HG03575 (cell line): ENCODE data around the gene EIF2D.
"Not testable (repeated sequence)": the region's sequence is repeated elsewhere in the genome, so short reads cannot be mapped to it uniquely, and the experiment has no call there.

ENCODE experiments used
- ATAC-seq: cut with Tn5 transposase; IDR thresholded peaks from one replicate; pipeline ENCODE4 v1.9.1; 2021; ENCODE audit not compliant: unreplicated experiment, insufficient number of reproducible peaks, low FRiP score; ENCODE audit errors: extremely low read depth

EIF2D gene

DNA sequence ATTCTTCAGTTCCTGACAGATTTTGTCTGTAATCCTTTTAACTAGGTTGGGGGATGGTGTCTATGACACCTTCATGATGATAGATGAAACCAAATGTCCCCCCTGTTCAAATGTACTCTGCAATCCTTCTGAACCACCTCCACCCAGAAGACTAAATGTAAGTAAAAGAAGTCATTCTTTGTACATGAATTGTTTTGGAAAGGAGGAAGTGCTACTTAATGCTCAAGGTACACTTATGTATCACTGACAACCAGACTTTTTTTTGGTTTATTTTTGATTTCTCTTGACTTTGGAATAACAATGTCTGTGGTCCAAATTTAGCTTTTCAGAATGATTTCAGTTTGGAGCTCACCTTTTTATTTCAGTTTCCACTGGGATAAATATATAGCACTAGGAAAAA, 25.3 kb upstream of the EIF2D start:
- ATAC-seq = no peak

DNA sequence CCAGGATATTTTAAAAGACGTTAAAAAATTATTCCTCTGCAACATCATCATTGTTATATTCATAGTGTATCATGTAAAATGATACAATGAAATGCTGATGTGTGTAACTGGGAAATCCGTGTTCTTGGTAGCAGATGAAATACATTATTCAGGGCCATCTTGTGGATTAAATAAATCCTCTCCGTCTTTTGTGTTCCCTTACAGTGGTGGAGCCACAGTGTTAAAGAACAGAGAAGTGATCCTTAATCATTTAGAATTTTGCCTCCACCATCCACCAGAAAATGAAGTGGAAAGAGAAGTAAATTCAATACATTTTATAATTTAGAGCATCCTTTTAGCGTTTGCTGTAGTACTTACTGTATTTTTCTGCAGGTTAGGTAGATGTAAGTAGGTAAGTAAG, 24.4 kb upstream of the EIF2D start:
- no peak for ATAC-seq

DNA sequence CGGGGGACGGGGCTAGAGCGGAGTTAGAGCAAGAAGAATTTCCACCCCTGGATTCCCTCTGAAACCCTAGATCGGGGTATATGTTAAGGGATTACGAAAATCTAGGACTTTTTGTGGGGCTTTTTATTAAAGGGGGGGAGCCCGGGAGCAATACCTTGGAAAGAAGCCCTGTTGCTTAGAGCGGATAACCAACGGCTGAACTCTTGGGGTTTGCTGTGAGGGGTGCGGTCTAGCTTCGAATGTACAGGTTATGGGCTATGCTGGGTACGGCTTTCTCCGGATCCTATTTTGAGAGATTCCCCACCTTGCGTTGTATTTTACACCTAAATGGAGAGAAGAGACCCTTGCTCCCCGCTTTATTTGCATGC, 23.7 kb upstream of the EIF2D start:
- ATAC-seq = no peak

DNA sequence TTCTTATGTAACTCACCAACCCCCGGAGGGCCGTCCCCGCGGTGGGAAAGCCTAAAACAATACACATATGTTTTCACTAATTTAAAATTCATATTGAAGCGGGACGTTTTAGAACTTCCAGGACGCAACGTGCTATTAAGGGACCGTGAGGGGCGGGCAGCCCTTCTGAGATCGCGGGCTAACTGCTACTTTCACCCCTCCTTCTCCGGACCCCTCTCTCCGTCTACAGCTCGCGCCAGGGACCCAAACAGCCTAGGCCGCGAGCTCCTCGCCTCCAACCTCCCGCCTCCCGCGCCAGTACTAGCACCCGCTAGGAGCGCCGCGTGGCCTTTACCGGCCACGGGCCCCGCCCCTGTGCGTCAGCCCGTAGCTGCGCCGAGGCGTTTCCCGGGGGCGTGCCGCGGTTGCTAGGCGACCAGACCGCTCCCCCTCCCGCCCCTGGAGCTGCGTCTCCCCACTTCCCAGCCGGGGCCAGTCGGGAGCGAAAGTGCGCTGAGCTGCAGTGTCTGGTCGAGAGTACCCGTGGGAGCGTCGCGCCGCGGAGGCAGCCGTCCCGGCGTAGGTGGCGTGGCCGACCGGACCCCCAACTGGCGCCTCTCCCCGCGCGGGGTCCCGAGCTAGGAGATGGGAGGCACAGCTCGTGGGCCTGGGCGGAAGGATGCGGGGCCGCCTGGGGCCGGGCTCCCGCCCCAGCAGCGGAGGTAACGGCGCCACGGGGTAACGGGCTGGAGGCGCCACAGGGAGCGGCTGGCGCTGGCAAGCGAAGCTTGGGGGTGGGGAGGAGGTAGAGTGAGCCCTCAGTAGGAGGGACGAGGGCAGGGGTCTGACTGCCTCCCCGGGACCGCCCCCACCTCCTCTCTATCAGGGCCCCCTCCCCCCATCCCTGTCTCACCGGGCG, 23.1 kb upstream of the EIF2D start, which contains the start of gene DYRK3:
TSS of gene DYRK3 (plus strand) at position 457 of the 898 bp plus-strand sequence. CDS start at position 625, 168 bp downstream.
- ATAC-seq = no peak

DNA sequence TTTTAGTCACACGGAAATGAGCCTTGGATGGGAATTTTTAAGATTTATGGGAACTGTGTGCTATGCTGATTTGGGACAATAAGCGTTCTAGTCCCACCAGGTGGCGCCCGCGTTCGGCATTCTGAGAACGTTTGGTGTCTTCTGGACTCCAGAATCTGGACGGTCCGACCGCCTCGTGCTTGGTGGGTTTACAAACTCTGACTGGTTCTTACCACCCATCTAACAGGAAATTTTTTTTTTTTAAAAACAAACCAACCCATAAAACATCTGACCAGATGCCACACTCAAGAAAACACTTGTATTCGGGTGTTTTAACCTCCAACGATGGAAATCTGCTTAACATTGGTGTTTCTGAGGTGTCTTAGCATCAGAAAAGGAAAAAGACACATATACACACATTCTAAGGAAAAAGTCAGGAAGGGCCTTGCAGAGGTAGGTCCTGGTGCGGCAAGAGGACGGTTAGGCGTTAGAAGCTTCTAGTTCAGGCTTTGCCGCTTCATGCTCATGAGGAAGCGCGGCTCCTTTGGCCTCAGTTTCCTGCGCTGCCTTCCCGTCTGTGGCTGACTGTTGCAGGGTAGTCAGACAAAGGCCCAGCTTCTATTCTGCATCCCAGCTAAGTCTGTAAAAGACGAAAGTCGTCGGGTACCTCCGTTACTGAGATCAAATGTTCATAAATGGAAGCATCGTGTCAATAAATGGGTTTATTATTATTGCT, 22.3 kb upstream of the EIF2D start:
- ATAC-seq = no peak

DNA sequence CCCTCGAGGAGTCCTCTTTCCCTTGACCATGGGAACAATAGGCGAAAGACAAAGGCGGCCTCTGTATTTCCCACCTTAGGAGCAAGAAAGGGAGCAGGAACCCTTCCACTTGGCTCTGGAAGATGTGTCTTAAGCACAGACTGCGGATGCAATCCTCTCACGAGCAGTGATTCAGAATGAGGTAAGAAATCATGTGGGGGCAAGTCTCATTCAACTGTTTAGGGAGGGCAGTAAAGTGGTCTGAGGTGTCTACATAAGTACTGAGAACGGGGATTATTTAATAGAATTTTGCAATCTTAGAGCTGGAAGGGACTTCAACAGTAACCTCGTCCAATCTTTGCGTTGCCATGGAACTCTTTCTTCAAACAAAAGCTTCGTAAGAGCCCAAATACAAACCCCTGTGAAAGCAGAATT, 21.4 kb upstream of the EIF2D start:
- no peak for ATAC-seq

DNA sequence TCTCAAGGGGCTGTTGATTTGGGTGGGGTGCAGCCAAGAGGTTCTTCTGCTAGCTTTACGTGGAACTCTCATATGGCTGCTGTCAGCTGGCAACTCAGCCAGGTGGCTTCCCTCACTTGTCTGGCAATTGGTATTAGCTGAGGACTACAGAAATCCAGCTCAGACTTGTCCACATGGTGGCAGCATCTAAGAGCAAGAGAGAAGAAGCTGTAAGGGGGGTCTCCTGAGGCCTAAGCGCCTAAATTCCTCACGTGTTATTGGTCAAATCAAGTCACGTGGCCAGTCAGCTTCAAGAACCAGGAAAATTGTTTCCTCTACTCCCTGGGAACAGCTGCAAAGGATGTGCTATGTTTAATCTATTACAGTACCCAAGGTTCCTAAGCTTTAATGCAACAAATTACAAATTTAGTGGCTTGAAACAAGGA, 18.8 kb upstream of the EIF2D start:
- ATAC-seq = no peak

DNA sequence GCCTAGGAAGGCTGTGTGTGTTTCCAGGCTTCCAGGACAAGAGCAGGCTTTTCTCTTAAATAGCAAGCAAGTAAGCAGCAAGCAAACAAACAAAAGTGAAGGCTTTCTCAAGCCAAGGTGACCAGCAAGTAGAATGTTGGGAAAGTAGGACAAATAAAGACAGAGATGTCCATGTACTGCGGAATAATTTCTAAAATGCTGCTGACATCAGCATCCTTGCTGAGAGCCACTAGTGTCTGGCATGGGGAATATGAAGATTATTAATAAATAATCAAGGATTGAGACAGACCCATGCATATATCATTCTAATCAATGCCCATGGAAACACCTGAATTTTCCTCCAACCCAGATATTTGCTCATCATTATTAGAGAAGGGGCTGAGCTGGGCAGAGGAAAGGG, 16.7 kb upstream of the EIF2D start:
- no peak for ATAC-seq

DNA sequence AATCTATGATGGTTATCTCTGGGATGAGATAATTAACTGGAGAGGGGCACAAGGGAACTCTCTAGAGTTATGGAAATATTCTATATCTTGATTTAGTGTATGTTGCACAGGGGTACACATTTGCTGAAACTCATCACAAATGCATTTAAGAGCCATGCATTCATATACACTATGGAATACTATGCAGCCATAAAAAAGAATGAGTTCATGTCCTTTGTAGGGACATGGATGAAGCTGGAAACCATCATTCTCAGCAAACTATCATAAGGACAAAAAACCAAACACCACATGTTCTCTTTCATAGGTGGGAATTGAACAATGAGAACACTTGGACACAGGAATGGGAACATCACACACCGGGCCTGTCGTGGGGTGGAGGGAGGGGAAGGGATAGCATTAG, 14.1 kb upstream of the EIF2D start:
- ATAC-seq = not testable (repeated sequence)

DNA sequence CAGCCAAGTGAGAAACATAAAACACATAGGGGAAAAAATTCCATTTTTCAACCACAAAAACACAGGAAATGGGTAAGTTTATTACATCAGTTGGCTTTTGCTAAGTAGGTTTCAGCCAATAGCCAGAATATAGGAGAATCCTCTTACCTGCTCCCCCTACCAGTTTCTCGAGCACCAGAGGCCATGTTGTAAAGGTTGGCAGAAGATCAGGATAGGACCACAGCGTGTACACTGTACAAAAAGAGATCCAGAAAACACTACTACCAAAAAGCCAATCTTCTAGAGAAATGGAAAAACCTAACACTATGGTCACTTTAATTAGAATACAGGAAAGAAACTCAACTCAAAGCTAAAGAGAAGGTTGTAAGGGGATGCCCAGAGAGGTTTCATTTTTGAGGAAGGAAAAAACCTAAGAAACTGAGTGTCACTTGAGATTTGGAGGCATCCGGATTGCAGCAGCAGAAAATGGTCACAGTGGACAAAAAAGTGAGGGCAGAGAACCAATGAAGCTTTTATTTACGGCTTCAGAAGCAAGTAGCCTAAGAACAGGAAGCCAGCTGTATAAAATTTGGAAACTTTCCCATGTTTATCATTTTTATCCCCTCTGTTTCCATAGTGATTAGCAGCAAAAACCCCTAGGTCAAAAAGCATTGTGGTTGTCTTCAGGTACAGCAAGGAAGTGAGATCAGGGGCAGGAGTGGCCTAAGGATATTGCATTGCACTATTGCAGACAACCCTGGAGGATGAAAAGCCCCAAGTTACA, 2.9 kb downstream of the EIF2D start:
- ATAC-seq = no peak

DNA sequence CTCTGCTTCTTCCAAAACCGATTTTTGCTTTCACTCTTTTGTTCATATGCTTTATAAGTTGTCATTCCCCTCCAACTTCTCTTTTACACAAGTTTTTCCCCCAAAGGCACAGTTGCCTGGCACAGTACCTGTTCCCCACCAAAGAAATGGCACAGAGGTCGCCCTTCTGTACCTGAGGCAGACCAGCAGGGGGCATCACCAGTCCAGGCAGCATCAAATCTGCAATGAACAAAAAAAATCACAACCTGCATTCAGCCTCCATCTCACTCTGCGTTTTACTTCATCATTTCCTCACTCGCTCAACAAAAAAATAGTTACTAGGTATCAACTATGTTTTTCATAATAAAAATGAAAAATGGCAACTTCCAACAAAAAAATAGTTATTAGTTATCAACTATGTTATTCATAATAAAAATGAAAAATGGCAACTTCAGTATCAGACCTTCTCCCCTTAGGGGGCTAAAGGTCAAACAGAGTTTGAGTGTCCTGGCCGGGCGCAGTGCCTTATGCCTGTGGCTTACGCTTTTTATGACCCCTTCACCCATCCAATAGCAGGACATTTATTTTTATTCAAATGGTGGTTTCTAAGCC, 4.1 kb downstream of the EIF2D start:
- no peak for ATAC-seq

DNA sequence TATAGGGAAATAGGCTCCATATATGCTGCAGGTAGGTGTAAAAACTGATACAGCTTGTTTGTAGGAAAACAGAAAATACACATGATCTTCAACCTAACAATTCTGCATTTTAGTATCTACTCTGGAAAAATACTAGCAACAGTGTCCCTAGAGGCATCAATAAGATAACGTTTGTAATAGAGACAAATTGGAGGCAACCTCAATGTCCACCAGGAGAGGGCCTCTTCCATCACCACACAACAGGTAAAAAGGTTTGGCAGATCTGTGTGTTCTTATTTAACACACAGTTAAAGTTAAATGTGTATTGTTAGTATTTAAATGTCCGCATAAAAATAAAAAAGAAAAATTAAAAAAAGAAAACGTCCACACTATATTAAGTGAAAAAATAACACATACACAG, 5.4 kb downstream of the EIF2D start:
- ATAC-seq = no peak

DNA sequence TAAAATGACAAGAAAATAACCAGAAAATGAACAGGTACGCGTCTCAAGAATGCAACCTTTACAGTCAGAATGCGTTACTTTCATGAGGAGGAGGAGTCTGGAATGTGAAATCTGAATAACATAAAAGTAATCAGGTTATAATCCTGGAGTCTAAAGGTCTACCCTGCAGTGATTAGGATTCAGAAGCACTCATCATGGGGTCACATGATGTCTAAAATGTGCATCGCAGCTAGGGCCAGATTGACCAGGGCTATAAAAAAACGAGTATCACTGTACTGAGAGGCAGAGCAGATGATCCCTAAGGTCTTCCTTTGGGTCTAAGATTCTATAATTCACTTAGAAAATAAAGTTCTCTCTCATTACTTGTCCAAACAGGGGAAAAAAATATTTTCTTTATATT, 7.4 kb downstream of the EIF2D start:
- ATAC-seq = no peak

DNA sequence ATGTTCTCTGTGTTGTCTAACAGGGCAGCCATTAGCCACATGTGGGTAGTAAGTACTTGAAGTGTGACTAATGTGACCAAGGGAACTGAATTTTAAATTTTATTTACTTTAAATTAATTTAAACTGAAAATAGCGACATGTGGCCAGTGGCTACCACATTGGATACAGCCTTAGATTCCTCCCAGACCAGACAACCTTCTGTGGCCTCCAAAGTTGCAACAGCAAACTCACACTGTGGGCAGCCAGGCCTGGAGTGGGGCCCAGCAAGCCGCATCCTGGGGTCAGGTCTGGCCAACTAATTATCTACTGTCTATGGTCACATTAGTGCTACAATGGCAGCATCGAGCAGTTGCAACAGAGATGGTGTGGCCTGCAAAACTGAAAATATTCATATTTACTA, 11.7 kb downstream of the EIF2D start:
- ATAC-seq = no peak

DNA sequence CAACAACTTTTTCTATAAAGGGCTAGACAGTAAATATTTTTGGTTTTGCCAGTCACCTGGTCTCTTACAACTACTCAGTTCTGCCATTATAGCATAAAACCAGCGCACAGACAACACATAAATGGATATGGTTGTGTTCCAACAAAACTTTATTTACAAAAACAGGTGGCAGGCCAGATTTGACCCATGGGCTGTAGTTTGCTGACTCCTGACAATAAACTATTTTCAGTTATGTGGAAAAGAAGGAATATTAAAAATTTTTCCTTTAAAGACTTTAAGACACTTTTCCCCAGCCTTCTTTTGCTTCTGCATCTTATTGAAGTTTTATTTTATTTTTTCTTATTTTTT, 16.0 kb downstream of the EIF2D start:
- no peak for ATAC-seq

DNA sequence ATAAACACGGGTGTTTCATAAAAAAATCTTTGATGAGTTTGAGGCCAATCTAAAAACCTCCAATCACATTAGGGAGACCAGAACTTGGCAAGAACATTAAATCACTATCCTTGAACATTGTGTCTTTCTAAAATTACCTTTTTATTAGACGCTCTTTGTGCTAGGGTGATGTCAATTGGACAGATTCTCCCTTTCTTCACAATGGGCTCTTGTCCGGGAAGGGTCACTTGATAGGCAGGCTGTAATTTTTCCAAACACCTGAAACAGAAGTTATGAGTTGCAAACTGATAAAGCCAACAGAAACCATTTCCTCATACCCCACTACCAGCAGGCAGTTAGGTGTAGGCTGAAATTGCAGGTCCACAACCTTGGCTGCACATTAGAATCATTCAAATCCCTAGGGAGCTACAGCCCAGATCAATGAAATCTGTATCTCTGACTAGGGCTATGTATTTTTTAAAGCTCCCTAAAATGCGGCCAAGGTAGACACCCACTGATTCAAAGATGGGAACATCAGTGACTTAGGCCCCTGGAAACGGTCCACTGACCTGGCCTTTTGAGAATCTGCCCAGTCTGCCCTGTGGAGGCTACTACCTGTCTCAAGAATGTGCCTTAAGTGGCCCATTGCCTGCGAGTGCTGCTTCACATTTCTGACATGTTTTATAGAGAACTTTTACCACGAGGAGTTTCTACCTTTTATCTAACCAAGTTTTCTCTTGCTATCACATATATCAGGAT, 16.5 kb downstream of the EIF2D start:
- no peak for ATAC-seq

DNA sequence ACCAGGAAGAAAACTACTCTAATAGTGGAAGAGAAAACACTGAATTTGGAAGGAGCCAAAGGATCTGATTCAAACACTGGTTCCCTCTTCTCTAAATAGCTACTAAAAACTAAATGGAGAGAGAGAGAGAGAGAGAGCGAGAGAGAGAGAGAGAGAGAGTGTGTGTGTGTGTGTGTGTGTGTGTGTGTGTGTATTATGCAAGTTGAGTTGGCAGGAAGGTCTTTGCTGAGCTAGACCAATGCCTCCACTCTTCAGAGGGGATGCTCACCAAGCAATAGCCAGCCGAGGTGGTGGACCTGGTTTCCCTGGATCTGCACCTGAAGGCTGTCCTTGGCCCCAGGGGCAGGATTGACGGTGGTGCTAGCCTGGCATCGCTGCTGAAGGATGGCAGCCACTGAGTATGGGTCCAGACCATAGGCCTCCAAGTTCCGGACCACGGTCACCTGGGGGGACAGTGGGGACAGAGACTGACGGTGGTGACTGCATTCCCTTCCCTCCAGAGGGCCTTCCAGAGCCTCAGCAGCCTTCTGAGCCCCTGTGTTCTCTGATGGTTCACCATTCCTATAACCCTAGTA, 18.8 kb downstream of the EIF2D start:
- no peak for ATAC-seq

DNA sequence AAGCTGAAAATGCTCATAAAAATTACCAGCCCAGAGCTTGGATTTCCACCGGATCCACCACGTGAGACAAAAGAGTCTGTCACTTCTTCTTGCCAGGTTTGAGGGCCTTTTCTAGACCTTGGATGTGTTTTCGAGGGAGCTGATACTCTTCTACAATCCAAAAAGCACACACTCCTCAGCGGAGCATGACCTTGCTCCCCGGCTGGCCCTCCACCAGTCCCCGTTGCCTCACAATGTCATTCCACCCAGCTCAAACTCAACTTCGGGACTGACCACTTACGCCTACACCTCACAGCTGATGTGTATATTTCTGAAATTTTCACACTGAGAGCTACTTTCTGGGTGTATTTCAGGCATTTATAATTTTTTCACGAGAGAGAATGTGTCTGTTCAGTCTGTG, 20.6 kb downstream of the EIF2D start:
- no peak for ATAC-seq
